ENCODE results near the gene TEC.

GRCh38 chr4:48275686-48276085 is 6.0 kb upstream of the TEC start:
- TF ChIP-seq CTCF (IDR thresholded peaks at IDR 0.05) = no peak
- no peak for TF ChIP-seq POLR2A (IDR thresholded peaks at IDR 0.05)
- no peak for TF ChIP-seq POLR2AphosphoS5 (IDR thresholded peaks at IDR 0.05)
- TF ChIP-seq EP300 (IDR thresholded peaks at IDR 0.05) = no peak
